Fibroblast of upper back skin (primary cell): ENCODE results near the gene CRYGC.
"Not testable (repeated sequence)": the region's sequence is repeated elsewhere in the genome, so short reads cannot be mapped to it uniquely, and the experiment has no call there.

ENCODE experiments used
- DNase-seq: peaks from one replicate; pipeline ENCODE4 v3.0.0-alpha.2; 2013

The CRYGC gene

GRCh38 chr2:208135794-208136715 lies 6.4 kb upstream of the CRYGC start:
- no peak for DNase-seq

GRCh38 chr2:208134928-208135586 lies 5.4 kb upstream of the CRYGC start:
- DNase-seq = no peak

GRCh38 chr2:208130712-208131110 lies 1.1 kb upstream of the CRYGC start:
- no peak for DNase-seq

- no peak for DNase-seq
These were observed 1.5 kb downstream of the CRYGC start for GRCh38 chr2:208128136-208128535.

- no peak for DNase-seq
These were observed 2.5 kb downstream of the CRYGC start for GRCh38 chr2:208127090-208127489.

- DNase-seq = no peak
These were observed 4.4 kb downstream of the CRYGC start for GRCh38 chr2:208125251-208125650.

- not testable (repeated sequence) for DNase-seq
These were observed 5.5 kb downstream of the CRYGC start, which contains the start of gene CRYGD for GRCh38 chr2:208124013-208124715. Gene CRYGD (minus strand): TSS chr2:208124524. CDS start chr2:208124473, 51 bp downstream.

- DNase-seq = no peak
These were observed 7.4 kb downstream of the CRYGC start for GRCh38 chr2:208122248-208122647.

- DNase-seq = no peak
These were observed 10.7 kb downstream of the CRYGC start for GRCh38 chr2:208118918-208119317.

- not testable (repeated sequence) for DNase-seq
These were observed 12.2 kb downstream of the CRYGC start for GRCh38 chr2:208117390-208117789.

GRCh38 chr2:208112969-208113368 lies 16.7 kb downstream of the CRYGC start:
- no peak for DNase-seq

GRCh38 chr2:208112273-208112745 lies 17.3 kb downstream of the CRYGC start:
- not testable (repeated sequence) for DNase-seq

- DNase-seq = no peak
These were observed 26.0 kb downstream of the CRYGC start for GRCh38 chr2:208103616-208104015.

- peak; percentile 3 for DNase-seq
These were observed 27.7 kb downstream of the CRYGC start for GRCh38 chr2:208101716-208102631.

- no peak for DNase-seq
These were observed 29.8 kb downstream of the CRYGC start for GRCh38 chr2:208099682-208100470.

GRCh38 chr2:208098701-208099100 lies 30.9 kb downstream of the CRYGC start:
- not testable (repeated sequence) for DNase-seq

- DNase-seq = no peak
These were observed 31.4 kb downstream of the CRYGC start for GRCh38 chr2:208098267-208098666.

GRCh38 chr2:208097801-208098200 lies 31.8 kb downstream of the CRYGC start:
- DNase-seq = no peak

GRCh38 chr2:208097313-208097712 lies 32.3 kb downstream of the CRYGC start:
- no peak for DNase-seq

GRCh38 chr2:208096080-208096479 lies 33.5 kb downstream of the CRYGC start:
- no peak for DNase-seq

GRCh38 chr2:208093128-208093527 lies 36.5 kb downstream of the CRYGC start:
- DNase-seq = no peak
